ENCODE results near the gene MFGE8.

The MFGE8 gene

GRCh38 chr15:88898736-88899135 lies 14.4 kb downstream of the MFGE8 start:
- no peak for DNase-seq (ENCODE audit: low spot score)

GRCh38 chr15:88897456-88898194 lies 15.6 kb downstream of the MFGE8 start:
- DNase-seq (ENCODE audit: low spot score): peak; percentile 86

DNA sequence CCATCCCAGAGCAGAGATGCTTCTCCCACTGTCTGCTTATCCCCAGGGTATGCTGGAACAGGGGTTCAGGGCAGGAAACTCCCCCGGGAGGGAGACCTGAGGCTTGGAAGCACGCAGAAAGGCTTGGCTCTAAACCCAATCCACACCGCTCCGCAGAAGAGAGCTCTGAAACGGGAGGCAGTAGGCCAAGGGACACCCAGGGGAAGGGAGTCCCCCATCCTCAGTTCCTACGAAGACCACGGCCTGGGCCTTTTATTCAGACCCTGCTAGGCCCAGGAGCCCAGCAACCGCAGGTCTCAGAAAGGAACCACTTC lies 16.1 kb downstream of the MFGE8 start:
- DNase-seq (ENCODE audit: low spot score): no peak

- no peak for DNase-seq (ENCODE audit: low spot score)
Observed at GRCh38 chr15:88896333-88897033, 16.7 kb downstream of the MFGE8 start.

GRCh38 chr15:88894819-88895767 lies 18.1 kb downstream of the MFGE8 start, which contains the start of gene HAPLN3:
HAPLN3 (minus strand) TSS chr15:88895544; CDS start chr15:88887298, 8,246 bp downstream.
- DNase-seq (ENCODE audit: low spot score): peak; percentile 82

DNA sequence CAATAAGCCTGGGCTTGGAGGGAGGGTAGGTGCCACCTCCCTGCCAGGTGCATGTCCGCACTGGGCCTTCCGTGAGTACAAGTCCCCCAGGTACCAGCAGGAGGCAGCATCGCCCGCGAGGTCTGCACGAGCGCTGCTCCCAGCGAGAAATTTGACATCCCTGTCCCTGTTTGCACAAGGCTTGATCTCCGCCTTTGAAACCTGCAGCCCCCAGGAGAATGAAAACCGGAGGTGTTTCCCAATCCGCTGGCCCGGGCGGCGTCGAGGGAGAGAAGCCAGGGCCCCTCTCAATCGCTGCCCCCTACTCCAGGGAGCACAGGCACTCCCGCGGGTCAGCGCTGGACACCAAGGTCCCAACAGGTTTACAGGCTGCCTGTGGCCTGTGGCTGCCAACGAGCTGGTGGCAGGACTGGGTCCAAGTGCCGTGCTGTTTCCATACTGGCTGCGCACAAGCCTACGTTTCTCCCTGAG lies 18.8 kb downstream of the MFGE8 start:
- peak; percentile 74 for DNase-seq (ENCODE audit: low spot score)

- DNase-seq (ENCODE audit: low spot score): no peak
Observed at GRCh38 chr15:88891540-88892254, 21.5 kb downstream of the MFGE8 start.

- DNase-seq (ENCODE audit: low spot score): peak; percentile 42
Observed at GRCh38 chr15:88890495-88890894, 22.7 kb downstream of the MFGE8 start.

GRCh38 chr15:88888719-88889118 lies 24.5 kb downstream of the MFGE8 start:
- no peak for DNase-seq (ENCODE audit: low spot score)

DNA sequence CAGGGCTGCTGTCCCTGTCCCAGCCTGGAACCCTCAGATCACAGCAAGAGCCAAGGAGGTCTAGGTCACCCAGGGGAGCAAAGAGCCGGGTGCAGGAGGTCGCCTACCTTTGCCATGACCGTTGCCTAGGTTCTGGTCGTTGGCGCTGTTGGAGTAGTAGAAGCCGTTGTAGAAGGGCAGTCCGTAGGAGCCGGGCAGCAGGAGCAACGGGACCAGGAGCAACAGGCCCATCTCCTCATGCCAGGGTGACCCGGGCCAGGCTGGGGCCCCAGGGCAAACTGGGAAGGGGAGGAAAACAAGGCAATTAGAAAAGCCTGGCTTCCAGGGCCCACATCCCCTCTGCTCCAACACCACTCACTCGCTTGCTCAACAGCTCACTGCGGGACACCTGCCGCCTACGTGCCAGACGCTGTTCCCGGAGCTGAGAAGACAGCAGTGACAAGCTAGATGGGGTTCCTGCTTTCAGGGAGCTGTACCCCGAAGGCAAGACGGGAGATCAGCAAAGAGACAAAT lies 26.1 kb downstream of the MFGE8 start:
- no peak for DNase-seq (ENCODE audit: low spot score)

DNA sequence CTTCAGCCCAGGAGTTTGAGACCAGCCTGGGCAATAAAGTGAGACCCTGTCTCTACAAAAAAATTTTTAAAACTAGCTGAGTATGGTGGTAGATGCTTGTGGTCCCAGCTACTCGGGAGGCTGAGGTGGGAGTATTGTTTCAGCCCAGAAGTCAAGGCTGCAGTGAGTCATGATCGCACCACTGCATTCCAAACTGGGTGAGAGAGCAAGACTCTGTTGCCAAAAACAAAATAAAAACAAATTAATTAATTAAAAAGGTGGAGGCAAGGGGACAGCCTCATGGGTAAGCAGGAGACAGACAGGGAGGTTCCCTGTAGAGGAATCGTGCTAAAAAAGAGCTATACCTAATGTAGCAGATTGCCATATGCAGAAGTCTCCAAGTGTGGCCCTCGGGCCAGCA lies 30.4 kb downstream of the MFGE8 start:
- DNase-seq (ENCODE audit: low spot score): peak; percentile 46

DNA sequence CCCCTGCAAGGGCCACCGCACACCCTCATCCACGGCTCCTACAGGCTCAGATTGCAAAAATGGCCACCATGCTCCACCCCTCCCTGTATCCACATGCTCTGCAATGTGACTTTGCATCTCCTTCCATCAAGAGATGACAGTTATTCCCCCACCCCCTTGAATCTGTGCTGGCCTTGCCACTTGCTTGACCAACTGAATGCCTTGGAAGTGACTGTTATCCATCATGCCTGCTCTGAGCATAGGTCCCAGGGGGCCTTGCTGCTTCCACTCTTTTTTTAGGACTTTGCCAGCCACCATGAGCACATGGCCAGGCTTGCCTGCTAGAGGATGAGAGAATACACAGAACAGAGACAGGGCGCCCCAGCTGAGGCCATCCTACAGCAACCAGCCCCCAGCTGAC lies 31.4 kb downstream of the MFGE8 start:
- peak; percentile 89 for DNase-seq (ENCODE audit: low spot score)

DNA sequence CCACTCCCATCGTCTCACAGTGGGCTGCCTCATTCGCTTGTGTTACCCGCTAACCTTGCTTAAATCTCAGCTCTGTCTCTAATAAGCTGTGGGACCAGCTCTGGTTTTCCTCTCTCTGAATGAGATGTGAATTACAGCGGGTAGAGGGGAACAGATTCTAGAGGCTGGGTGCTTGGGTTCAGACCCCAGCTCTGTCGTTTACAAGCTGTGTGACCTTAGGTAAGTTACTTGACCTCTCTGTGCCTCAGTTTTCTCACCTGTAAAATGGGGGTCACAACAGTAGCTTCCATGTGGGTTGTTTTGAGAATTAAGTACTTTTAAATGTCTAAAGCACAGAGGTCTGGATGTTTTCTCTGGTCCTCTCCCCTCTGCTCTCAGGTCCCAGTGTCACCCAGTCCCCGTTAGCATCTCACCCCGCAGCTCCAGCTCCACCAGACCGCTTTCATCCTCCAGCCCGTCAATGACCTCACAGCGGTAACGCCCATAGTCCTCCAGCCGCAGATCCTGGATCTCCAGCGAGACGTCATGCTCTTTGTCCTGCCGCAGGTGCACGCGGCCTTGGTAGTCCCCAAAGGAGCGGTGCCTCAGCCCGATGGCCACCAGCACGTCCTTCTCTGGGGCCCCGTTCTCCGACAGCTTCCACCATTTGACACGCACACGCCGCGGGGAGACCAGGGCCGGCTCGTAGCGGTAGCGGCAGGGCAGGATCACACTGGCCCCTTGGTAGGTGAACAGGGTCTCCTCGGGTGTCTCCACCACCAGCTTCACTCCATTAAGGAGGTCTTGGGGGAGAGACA lies 32.0 kb downstream of the MFGE8 start:
- no peak for DNase-seq (ENCODE audit: low spot score)

GRCh38 chr15:88878720-88879184 lies 34.4 kb downstream of the MFGE8 start:
- peak; percentile 77 for DNase-seq (ENCODE audit: low spot score)

GRCh38 chr15:88877906-88878305 lies 35.3 kb downstream of the MFGE8 start:
- DNase-seq (ENCODE audit: low spot score): no peak

- no peak for DNase-seq (ENCODE audit: low spot score)
Observed at GRCh38 chr15:88877415-88877814, 35.8 kb downstream of the MFGE8 start.

- DNase-seq (ENCODE audit: low spot score): no peak
Observed at GRCh38 chr15:88876573-88876972, 36.6 kb downstream of the MFGE8 start.

- no peak for DNase-seq (ENCODE audit: low spot score)
Observed at GRCh38 chr15:88874684-88875083, 38.5 kb downstream of the MFGE8 start.

DNA sequence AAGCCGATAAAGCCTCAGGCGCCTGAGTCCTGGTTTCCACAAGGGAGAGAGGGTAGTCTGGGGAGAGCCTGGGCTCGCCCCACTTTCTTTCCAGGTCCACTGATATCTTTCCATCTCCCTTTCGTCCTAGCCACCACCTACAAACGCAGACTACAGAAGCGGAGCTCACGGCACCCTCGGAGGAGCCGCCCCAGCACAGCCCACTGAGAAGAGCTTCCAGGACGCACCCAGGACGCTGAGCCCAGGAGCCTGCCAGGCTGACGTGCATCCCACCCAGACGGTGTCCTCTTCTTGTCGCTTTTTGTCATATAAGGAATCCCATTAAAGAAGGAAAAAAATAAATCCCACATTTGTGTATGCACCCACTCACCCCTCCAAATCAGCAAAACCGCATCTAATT lies 38.9 kb downstream of the MFGE8 start:
- no peak for DNase-seq (ENCODE audit: low spot score)

GRCh38 chr15:88873786-88874185 lies 39.4 kb downstream of the MFGE8 start:
- DNase-seq (ENCODE audit: low spot score): no peak

- no peak for DNase-seq (ENCODE audit: low spot score)
Observed at GRCh38 chr15:88872706-88873105, 40.5 kb downstream of the MFGE8 start.
